Measurements from ENCODE around the gene COL10A1. TPM values are rescaled to one million over a fixed set of nuclear protein-coding genes. Genes with fewer than 3 reads are reported as not detected.

The COL10A1 gene
- total RNA-seq, 1 experiment from 2014 or later, result not detected

DNA sequence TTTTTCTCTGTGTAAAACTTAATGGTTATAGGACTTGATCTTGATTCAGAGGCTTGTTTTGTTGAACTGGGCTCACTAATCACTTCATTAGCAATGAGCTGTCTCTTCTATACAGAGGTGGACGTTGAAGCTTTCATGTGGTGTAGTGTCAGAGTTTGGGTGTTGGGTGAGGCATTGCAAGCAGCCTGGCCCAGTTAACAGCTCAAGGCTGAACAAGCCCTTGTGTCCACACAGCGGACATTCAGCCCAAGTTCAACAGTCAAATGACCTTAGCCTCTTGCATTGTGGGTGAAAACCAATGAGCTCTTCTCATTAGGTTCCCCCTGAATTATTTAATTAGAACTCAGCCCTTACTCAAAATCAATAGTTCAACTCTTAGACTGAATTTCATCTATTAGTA lies 12.5 kb downstream of the COL10A1 start:
- intact Hi-C loops (cut with micrococcal nuclease; ENCODE audit: unreplicated experiment), result no loop called here
- Mint-ChIP-seq H3K4me1 (ENCODE audit: low read depth, unreplicated experiment) (peaks cover 7% of the 10 kb centered on the region), H3K36me3 (ENCODE audit: insufficient read depth, unreplicated experiment) (peaks cover 10% of the 10 kb centered on the region), H3K9me3 (ENCODE audit: low read depth, unreplicated experiment) (no peaks in the 10 kb centered on the region), H3K27ac (ENCODE audit: unreplicated experiment) (no peak overlapping the region), H3K4me3 (ENCODE audit: low read depth, unreplicated experiment) (no peak overlapping the region), H3K27me3 (ENCODE audit: unreplicated experiment) (no peaks in the 10 kb centered on the region)
- DNase-seq, result no peak
- TF ChIP-seq, protein P1, sequence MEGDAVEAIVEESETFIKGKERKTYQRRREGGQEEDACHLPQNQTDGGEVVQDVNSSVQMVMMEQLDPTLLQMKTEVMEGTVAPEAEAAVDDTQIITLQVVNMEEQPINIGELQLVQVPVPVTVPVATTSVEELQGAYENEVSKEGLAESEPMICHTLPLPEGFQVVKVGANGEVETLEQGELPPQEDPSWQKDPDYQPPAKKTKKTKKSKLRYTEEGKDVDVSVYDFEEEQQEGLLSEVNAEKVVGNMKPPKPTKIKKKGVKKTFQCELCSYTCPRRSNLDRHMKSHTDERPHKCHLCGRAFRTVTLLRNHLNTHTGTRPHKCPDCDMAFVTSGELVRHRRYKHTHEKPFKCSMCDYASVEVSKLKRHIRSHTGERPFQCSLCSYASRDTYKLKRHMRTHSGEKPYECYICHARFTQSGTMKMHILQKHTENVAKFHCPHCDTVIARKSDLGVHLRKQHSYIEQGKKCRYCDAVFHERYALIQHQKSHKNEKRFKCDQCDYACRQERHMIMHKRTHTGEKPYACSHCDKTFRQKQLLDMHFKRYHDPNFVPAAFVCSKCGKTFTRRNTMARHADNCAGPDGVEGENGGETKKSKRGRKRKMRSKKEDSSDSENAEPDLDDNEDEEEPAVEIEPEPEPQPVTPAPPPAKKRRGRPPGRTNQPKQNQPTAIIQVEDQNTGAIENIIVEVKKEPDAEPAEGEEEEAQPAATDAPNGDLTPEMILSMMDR (IDR thresholded peaks at IDR 0.05; ENCODE audit: unreplicated experiment), result no peak
- CTCF ChIA-PET, result no interaction called here
- BruUV-seq (replicated peaks), result no TSS peak

GRCh38 chr6:116111552-116112528 lies 14.1 kb downstream of the COL10A1 start:
- H3K4me1 Mint-ChIP-seq (ENCODE audit: low read depth, unreplicated experiment), result peaks cover 12% of the 10 kb centered on the region
- intact Hi-C loops (cut with micrococcal nuclease; ENCODE audit: unreplicated experiment), result no loop called here

GRCh38 chr6:116108836-116109235 lies 17.1 kb downstream of the COL10A1 start:
- DNase-seq, result no peak
- BruUV-seq (replicated peaks), result no TSS peak
- intact Hi-C loops (cut with micrococcal nuclease; ENCODE audit: unreplicated experiment), result no loop called here
- Mint-ChIP-seq H3K4me3 (ENCODE audit: low read depth, unreplicated experiment) (no peak overlapping the region), H3K27me3 (ENCODE audit: unreplicated experiment) (no peaks in the 10 kb centered on the region), H3K9me3 (ENCODE audit: low read depth, unreplicated experiment) (no peaks in the 10 kb centered on the region), H3K4me1 (ENCODE audit: low read depth, unreplicated experiment) (peaks cover 41% of the 10 kb centered on the region), H3K36me3 (ENCODE audit: insufficient read depth, unreplicated experiment) (peaks cover 10% of the 10 kb centered on the region), H3K27ac (ENCODE audit: unreplicated experiment) (peak overlapping the region; percentile 33)
- CTCF ChIA-PET, result interaction anchor here (0.6 kb wide), 1 partner anchor 504 kb away, joined by 4 read pairs; no protein-coding TSS in a partner anchor
- TF ChIP-seq, protein P1 (IDR thresholded peaks at IDR 0.05; ENCODE audit: unreplicated experiment), result no peak

More at GRCh38 chr6:116111552-116112528, 14.1 kb downstream of the COL10A1 start:
- no peaks in the 10 kb centered on the region for H3K27me3 Mint-ChIP-seq (ENCODE audit: unreplicated experiment)
- no peak overlapping the region for H3K27ac Mint-ChIP-seq (ENCODE audit: unreplicated experiment)
- no peak overlapping the region for H3K4me3 Mint-ChIP-seq (ENCODE audit: low read depth, unreplicated experiment)
- no TSS peak for BruUV-seq (replicated peaks)
- TF ChIP-seq, protein P1 (IDR thresholded peaks at IDR 0.05; ENCODE audit: unreplicated experiment), result peak; percentile 65
- H3K36me3 Mint-ChIP-seq (ENCODE audit: insufficient read depth, unreplicated experiment), result peaks cover 10% of the 10 kb centered on the region
- DNase-seq, result peak; percentile 46
- CTCF ChIA-PET, result interaction anchor here (0.6 to 1.1 kb wide), 7 partner anchors 10 to 1521 kb away, joined by 3 to 6 read pairs (median 3); partner anchors contain the start of genes FRK and NT5DC1
- H3K9me3 Mint-ChIP-seq (ENCODE audit: low read depth, unreplicated experiment), result no peaks in the 10 kb centered on the region

DNA sequence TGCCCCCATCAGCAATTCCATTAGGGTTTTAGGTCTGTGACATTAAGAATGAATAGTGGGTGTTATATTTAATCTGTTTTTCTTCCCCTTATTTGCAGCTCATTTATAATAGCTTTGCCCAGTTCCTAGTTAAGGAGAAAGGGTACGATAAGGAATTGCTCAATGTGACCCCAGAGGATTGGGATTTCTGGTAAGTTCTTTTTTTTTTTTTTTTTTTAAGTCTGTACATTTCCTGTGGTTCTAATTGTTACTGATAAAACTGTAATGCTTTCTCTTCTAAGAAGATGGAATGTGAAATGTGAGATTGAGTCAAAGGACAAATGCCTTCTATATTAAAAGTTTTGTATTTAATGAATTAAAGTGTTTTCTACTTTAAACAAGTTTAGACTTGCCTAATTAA lies 19.8 kb downstream of the COL10A1 start:
- CTCF ChIA-PET, result interaction anchor here (0.6 to 0.8 kb wide), 3 partner anchors 43 to 1582 kb away, joined by 3 read pairs; partner anchors contain the start of gene FRK
- no peak for DNase-seq
- no peak overlapping the region for H3K27ac Mint-ChIP-seq (ENCODE audit: unreplicated experiment)
- no peak overlapping the region for H3K4me3 Mint-ChIP-seq (ENCODE audit: low read depth, unreplicated experiment)
- no peaks in the 10 kb centered on the region for H3K27me3 Mint-ChIP-seq (ENCODE audit: unreplicated experiment)
- intact Hi-C loops (cut with micrococcal nuclease; ENCODE audit: unreplicated experiment), result no loop called here
- H3K9me3 Mint-ChIP-seq (ENCODE audit: low read depth, unreplicated experiment), result no peaks in the 10 kb centered on the region
- peaks cover 63% of the 10 kb centered on the region for H3K4me1 Mint-ChIP-seq (ENCODE audit: low read depth, unreplicated experiment)
- BruUV-seq (replicated peaks), result no TSS peak
- TF ChIP-seq, protein P1 (IDR thresholded peaks at IDR 0.05; ENCODE audit: unreplicated experiment), result no peak
- H3K36me3 Mint-ChIP-seq (ENCODE audit: insufficient read depth, unreplicated experiment), result peaks cover 21% of the 10 kb centered on the region
